MM.1S (cell line): ENCODE measurements around the gene RNU6-1.

Experiments used
- DNase-seq: peaks from one replicate; pipeline ENCODE4 v3.0.0-alpha.2; 2015
- H2AFZ ChIP-seq: fragments of 300-600 bp; sonication (generic); 2 replicates; pipeline ENCODE4 v1.6.0; 2016; ENCODE audit warnings: antibody characterized with exemption, low read length
- H3F3A ChIP-seq: fragments of 300-600 bp; sonication (generic); 2 replicates; pipeline ENCODE4 v1.6.1; 2016; ENCODE audit warnings: mild to moderate bottlenecking, antibody characterized with exemption, low read length, moderate library complexity, mixed read lengths; ENCODE audit not compliant: insufficient read depth
- H3K27ac ChIP-seq: fragments of 300-600 bp; sonication (generic); 2 replicates; pipeline ENCODE4 v1.5.1; 2016; ENCODE audit warnings: mild to moderate bottlenecking, low read length
- H3K27me3 ChIP-seq: fragments of 300-600 bp; sonication (generic); replicated peaks from 2 replicates; pipeline ENCODE4 v1.6.0; 2016; ENCODE audit warnings: low read length; ENCODE audit not compliant: insufficient read depth
- H3K36me3 ChIP-seq: fragments of 300-600 bp; sonication (generic); replicated peaks from 2 replicates; pipeline ENCODE4 v1.6.1; 2016; ENCODE audit warnings: mild to moderate bottlenecking, low read length, mixed read lengths; ENCODE audit not compliant: insufficient read depth
- H3K4me1 ChIP-seq: fragments of 300-600 bp; sonication (generic); 2 replicates; pipeline ENCODE4 v1.6.1; 2016; ENCODE audit warnings: low read length, mixed read lengths
- H3K4me2 ChIP-seq: fragments of 300-600 bp; sonication (generic); 2 replicates; pipeline ENCODE4 v1.6.0; 2016; ENCODE audit warnings: low read depth, low read length
- H3K4me3 ChIP-seq: fragments of 300-600 bp; sonication (generic); 2 replicates; pipeline ENCODE4 v1.5.1; 2016; ENCODE audit warnings: low read length, mixed read lengths
- H3K79me2 ChIP-seq: fragments of 300-600 bp; sonication (generic); 2 replicates; pipeline ENCODE4 v1.6.1; 2016; ENCODE audit warnings: mixed run types, low read length, mixed read lengths
- H3K9ac ChIP-seq: fragments of 300-600 bp; sonication (generic); 2 replicates; pipeline ENCODE4 v1.6.1; 2016; ENCODE audit warnings: low read length, mixed read lengths
- H3K9me2 ChIP-seq: fragments of 300-600 bp; sonication (generic); replicated peaks from 2 replicates; pipeline ENCODE4 v1.6.1; 2016; ENCODE audit warnings: mild to moderate bottlenecking, low read length, mixed read lengths; ENCODE audit not compliant: insufficient read depth
- H3K9me3 ChIP-seq: fragments of 300-600 bp; sonication (generic); replicated peaks from 2 replicates; pipeline ENCODE4 v1.6.1; 2016; ENCODE audit warnings: mild to moderate bottlenecking, low read length, mixed read lengths; ENCODE audit not compliant: insufficient read depth
- H4K20me1 ChIP-seq: fragments of 300-600 bp; sonication (generic); 2 replicates; pipeline ENCODE4 v1.6.1; 2016; ENCODE audit warnings: mild to moderate bottlenecking, low read length, moderate library complexity, mixed read lengths; ENCODE audit not compliant: insufficient read depth
- CTCF ChIP-seq: fragments of 300-600 bp; sonication (generic); IDR thresholded peaks from 2 replicates; pipeline ENCODE4 v1.5.1; 2016; ENCODE audit warnings: antibody characterized with exemption, low read length, mixed read lengths
- EZH2 ChIP-seq: fragments of 300-600 bp; sonication (generic); optimal IDR thresholded peaks from 2 replicates; pipeline ENCODE3; 2017; ENCODE audit warnings: low read depth, mild to moderate bottlenecking, antibody characterized with exemption, low read length, mixed read lengths
- EZH2phosphoT487 ChIP-seq: fragments of 300-600 bp; sonication (generic); IDR thresholded peaks from 2 replicates; pipeline ENCODE4 v1.6.1; 2018; ENCODE audit warnings: antibody characterized with exemption, low read length

The RNU6-1 gene

DNA sequence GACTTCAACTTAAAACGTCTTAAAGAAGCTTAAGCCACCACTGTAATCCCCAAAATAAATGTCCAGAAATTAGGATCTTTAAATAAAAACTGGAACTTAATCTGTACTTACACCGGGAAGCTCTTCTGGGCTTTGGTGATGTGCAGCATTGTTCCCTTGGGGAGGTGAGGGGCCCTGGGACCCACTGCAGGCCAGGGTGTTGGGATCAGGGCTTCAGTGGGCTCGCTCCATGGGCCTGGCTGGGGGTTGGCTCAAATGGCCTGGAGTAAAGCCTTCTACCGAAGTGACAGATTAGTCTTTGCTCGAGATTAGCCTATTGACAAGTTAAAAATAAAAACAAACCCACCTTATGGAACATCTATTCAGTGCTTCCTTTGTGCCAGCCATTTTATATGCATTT, 6.1 kb upstream of the RNU6-1 start:
- no peak overlapping the region for H2AFZ ChIP-seq
- TF ChIP-seq EZH2phosphoT487 (no peak), EZH2 (no peak), CTCF (no peak)

DNA sequence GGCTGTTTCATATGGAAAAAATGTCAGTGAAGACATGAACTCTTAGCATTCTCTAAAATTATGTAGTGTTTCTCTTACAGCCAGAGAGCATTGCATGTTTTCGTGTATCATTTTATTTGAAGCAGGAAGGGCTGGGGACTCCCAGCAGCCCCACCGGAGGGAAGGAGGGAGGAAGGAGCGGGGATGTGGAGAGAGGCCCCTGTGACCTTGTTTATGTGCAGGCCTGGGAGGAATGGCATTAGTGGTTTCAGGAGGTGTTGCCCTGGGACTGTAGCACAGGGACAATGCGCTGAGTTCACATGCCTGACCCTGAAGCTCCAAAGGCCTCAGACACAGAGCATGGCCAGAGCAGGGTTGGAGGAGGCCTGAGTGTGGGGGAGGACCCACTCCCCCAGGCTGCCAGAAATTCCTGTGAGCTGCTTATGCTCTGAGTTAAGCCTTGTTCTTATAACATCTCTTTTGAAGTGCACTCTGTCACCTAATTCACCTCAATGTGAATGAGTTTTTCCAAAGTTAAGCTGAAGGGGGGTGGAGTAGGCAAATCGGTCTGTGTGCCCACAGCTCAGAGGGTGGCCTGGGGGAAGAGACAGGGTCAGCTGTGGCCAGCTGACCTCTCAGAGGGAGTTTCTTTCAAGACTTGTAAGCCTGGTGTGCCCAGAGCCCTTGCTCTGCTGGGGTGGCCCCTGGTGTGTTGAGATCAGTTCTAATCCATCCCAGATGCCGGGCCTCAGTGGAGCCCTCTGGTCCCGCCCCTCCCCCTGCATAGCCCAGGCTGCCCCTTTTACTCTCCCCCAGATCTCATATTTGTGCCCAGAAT, 3.9 kb upstream of the RNU6-1 start:
- no peak for TF ChIP-seq EZH2phosphoT487
- TF ChIP-seq EZH2: no peak
- no peak for TF ChIP-seq CTCF
- H3K36me3 ChIP-seq: no peaks in the 10 kb centered on the region
- no peak overlapping the region for H3K27ac ChIP-seq
- no peaks in the 10 kb centered on the region for H3K9me2 ChIP-seq
- peaks cover 9% of the 10 kb centered on the region; the same call in 1 of the 2 replicates for H3K4me1 ChIP-seq
- H3K27me3 ChIP-seq: no peaks in the 10 kb centered on the region
- H3F3A ChIP-seq: peaks cover 14% of the 10 kb centered on the region; the same call in 1 of the 2 replicates
- H3K9ac ChIP-seq: no peak overlapping the region
- no peak overlapping the region for H2AFZ ChIP-seq
- no peak overlapping the region for H3K4me3 ChIP-seq
- H3K4me2 ChIP-seq: no peak overlapping the region
- H3K79me2 ChIP-seq: no peaks in the 10 kb centered on the region
- no peaks in the 10 kb centered on the region for H3K9me3 ChIP-seq
- DNase-seq: no peak
- no peaks in the 10 kb centered on the region for H4K20me1 ChIP-seq

More for the DNA sequence above, 6.1 kb upstream of the RNU6-1 start:
- no peak overlapping the region for H3K4me3 ChIP-seq
- H4K20me1 ChIP-seq: no peaks in the 10 kb centered on the region
- no peak overlapping the region for H3K4me2 ChIP-seq
- H3K27me3 ChIP-seq: no peaks in the 10 kb centered on the region
- H3K9ac ChIP-seq: no peak overlapping the region
- H3K27ac ChIP-seq: no peak overlapping the region
- no peaks in the 10 kb centered on the region for H3K9me3 ChIP-seq
- H3K79me2 ChIP-seq: no peaks in the 10 kb centered on the region
- DNase-seq: no peak
- peaks cover 5% of the 10 kb centered on the region; the same call in 1 of the 2 replicates for H3K4me1 ChIP-seq
- no peaks in the 10 kb centered on the region for H3K36me3 ChIP-seq
- H3F3A ChIP-seq: no peaks in the 10 kb centered on the region
- no peaks in the 10 kb centered on the region for H3K9me2 ChIP-seq

GRCh38 chr15:67843092-67843501, 3.3 kb upstream of the RNU6-1 start:
- H3K9me2 ChIP-seq: no peaks in the 10 kb centered on the region
- no peaks in the 10 kb centered on the region for H4K20me1 ChIP-seq
- no peak overlapping the region for H3K4me3 ChIP-seq
- no peak overlapping the region for H2AFZ ChIP-seq
- H3K27me3 ChIP-seq: no peaks in the 10 kb centered on the region
- no peaks in the 10 kb centered on the region for H3K36me3 ChIP-seq
- H3K4me1 ChIP-seq: peaks cover 9% of the 10 kb centered on the region; the same call in 1 of the 2 replicates
- peaks cover 14% of the 10 kb centered on the region; the same call in 1 of the 2 replicates for H3F3A ChIP-seq
- no peak overlapping the region for H3K4me2 ChIP-seq
- H3K79me2 ChIP-seq: no peaks in the 10 kb centered on the region
- H3K9ac ChIP-seq: no peak overlapping the region
- no peak for DNase-seq
- TF ChIP-seq EZH2 (no peak), CTCF (no peak), EZH2phosphoT487 (no peak)
- H3K9me3 ChIP-seq: no peaks in the 10 kb centered on the region
- no peak overlapping the region for H3K27ac ChIP-seq
